Transverse colon (tissue), 4 donors: ENCODE data around the gene PDK2. TPM values are rescaled to one million over a fixed set of nuclear protein-coding genes. Genes with fewer than 3 reads are reported as not detected.

ENCODE experiments used
- DNase-seq: peaks from one replicate; pipeline ENCODE4 v3.0.0-alpha.2; 2019
- H3K27ac ChIP-seq, 4 donors: fragments of 200-600 bp; sonication (generic); 2 replicates each; pipeline ENCODE4 v1.5.1; 2016 to 2018; ENCODE audit warnings: inconsistent platforms in 4 of 4
- H3K27me3 ChIP-seq: fragments of 200-600 bp; sonication (generic); 2 replicates; pipeline ENCODE4 v1.5.1; 2017; ENCODE audit warnings: inconsistent platforms
- H3K36me3 ChIP-seq, 4 donors: fragments of 200-600 bp; sonication (generic); 2 replicates each; pipeline ENCODE4 v1.5.1; 2017 to 2019; ENCODE audit warnings: inconsistent platforms in 4 of 4
- H3K4me1 ChIP-seq, 4 donors: fragments of 200-600 bp; sonication (generic); 2 replicates each; pipeline ENCODE4 v1.5.1; 2017 to 2020; ENCODE audit warnings: inconsistent platforms in 4 of 4
- H3K4me3 ChIP-seq, 4 donors: fragments of 200-600 bp; sonication (generic); 1 replicate in 1 of 4; 2 replicates in 3 of 4; pipeline versions ENCODE4 v1.5.1 to v1.6.1; 2017 to 2019; ENCODE audit warnings: inconsistent platforms in 4 of 4
- H3K9me3 ChIP-seq, 2 donors: fragments of 200-600 bp; sonication (generic); 2 replicates each; pipeline ENCODE4 v1.5.1; 2017 to 2019; ENCODE audit warnings: inconsistent platforms in 2 of 2
- EP300 ChIP-seq: sonication (generic); formaldehyde crosslinking; IDR thresholded peaks from one replicate; pipeline ENCODE4 v1.6.1; 2017; ENCODE audit warnings: antibody characterized with exemption, low read depth
- POLR2A ChIP-seq: fragments of 450-650 bp; IDR thresholded peaks from one replicate; pipeline ENCODE4 v1.6.1; 2016; ENCODE audit warnings: antibody characterized with exemption, mild to moderate bottlenecking, moderate library complexity
- POLR2AphosphoS5 ChIP-seq, 3 donors: sonication (generic); formaldehyde crosslinking; IDR thresholded peaks; one replicate each; pipeline ENCODE4 v1.6.1; 2016; ENCODE audit warnings: antibody characterized with exemption in 3 of 3
- WGBS, 2 donors: methylation state at CpG; one replicate each; pipeline ENCODE4 v1.1.5; 2018; ENCODE audit warnings: low coverage in 1 of 2; 5-methylcytosine and 5-hydroxymethylcytosine counted together
- in situ Hi-C, 4 donors: fragments of 200-750 bp; cut with MboI; loops; one replicate each; pipeline versions ENCODE4 v1.15.0 to v1.15.1; 2017; ENCODE audit warnings: low sequenced_read_pairs in 3 of 4, low pct_ligation_motif_present in 1 of 4, low pct_unique_long_range_greater_than_20kb in 1 of 4
- intact Hi-C: fragments of 100-400 bp; cut with DNase I; formaldehyde crosslinking; loops from one replicate; pipeline ENCODE4 v1.15.1; 2023; ENCODE audit warnings: low total_unique reads
- total RNA-seq, 4 donors: library from RNA; depleted of rRNA; stranded (reverse); fragments of >200 nt; gene quantifications; one replicate each; pipeline ENCODE4 v1.1.0, GENCODE V29; 2016
- TF ChIP-seq, protein P1 (sequence below), 5 experiments: fragments of 200-600 bp in 3 of 5; fragments of 450-650 bp in 2 of 5; sonication (generic) in 3 of 5; IDR thresholded peaks; 1 replicate in 2 of 5; 2 replicates in 3 of 5; pipeline ENCODE4 v1.5.1; 2016 to 2017; ENCODE audit warnings: antibody characterized with exemption in 5 of 5, inconsistent platforms in 3 of 5, mild to moderate bottlenecking in 2 of 5, moderate library complexity in 1 of 5

PDK2 gene
- total RNA-seq, 4 donors from 2014 or later, result 84.6 to 292 (median 136) TPM

- no peaks in the 10 kb centered on the region for H3K36me3 ChIP-seq
- whole genome bisulfite sequencing, 2 donors, result 81% methylated on average over 25 of the region's 25 CpGs; no CpG with 5 or more reads in 1 of the 2 donors
- in situ Hi-C loops, result loop anchor here in 3 of 4 donors (5.0 to 10.0 kb wide), 2 partner anchors 62 to 64 kb away; no protein-coding TSS in a partner anchor
Observed at GRCh38 chr17:50088952-50089825, 6.0 kb upstream of the PDK2 start.

GRCh38 chr17:50090071-50090470, 5.1 kb upstream of the PDK2 start:
- TF ChIP-seq EP300 (no peak), POLR2A (no peak), POLR2AphosphoS5 (IDR thresholded peaks at IDR 0.05) (no peak)
- TF ChIP-seq, protein P1, sequence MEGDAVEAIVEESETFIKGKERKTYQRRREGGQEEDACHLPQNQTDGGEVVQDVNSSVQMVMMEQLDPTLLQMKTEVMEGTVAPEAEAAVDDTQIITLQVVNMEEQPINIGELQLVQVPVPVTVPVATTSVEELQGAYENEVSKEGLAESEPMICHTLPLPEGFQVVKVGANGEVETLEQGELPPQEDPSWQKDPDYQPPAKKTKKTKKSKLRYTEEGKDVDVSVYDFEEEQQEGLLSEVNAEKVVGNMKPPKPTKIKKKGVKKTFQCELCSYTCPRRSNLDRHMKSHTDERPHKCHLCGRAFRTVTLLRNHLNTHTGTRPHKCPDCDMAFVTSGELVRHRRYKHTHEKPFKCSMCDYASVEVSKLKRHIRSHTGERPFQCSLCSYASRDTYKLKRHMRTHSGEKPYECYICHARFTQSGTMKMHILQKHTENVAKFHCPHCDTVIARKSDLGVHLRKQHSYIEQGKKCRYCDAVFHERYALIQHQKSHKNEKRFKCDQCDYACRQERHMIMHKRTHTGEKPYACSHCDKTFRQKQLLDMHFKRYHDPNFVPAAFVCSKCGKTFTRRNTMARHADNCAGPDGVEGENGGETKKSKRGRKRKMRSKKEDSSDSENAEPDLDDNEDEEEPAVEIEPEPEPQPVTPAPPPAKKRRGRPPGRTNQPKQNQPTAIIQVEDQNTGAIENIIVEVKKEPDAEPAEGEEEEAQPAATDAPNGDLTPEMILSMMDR (IDR thresholded peaks at IDR 0.05), result no peak
- WGBS, 2 donors, result 83% methylated on average over 6 of the region's 6 CpGs; no CpG with 5 or more reads in 1 of the 2 donors
- H3K27me3 ChIP-seq, result no peaks in the 10 kb centered on the region
- no peaks in the 10 kb centered on the region for H3K36me3 ChIP-seq
- peaks cover 0 to 3% (median 0%) of the 10 kb centered on the region in 4 donors for H3K4me1 ChIP-seq
- no peaks in the 10 kb centered on the region for H3K9me3 ChIP-seq
- no peak overlapping the region for H3K4me3 ChIP-seq
- H3K27ac ChIP-seq, result no peak overlapping the region
- in situ Hi-C loops (loop anchor here in 1 of 4 donors (5.0 kb wide), 1 partner anchor 63 kb away; no protein-coding TSS in a partner anchor), intact Hi-C loops (loop anchor here (10.0 kb wide), 1 partner anchor 205 kb away; no protein-coding TSS in a partner anchor)
- no peak for DNase-seq

More at GRCh38 chr17:50088952-50089825, 6.0 kb upstream of the PDK2 start:
- no peaks in the 10 kb centered on the region for H3K9me3 ChIP-seq
- intact Hi-C loops, result no loop called here
- peaks cover 0 to 3% (median 0%) of the 10 kb centered on the region in 4 donors for H3K4me1 ChIP-seq
- no peak overlapping the region for H3K4me3 ChIP-seq
- no peaks in the 10 kb centered on the region for H3K27me3 ChIP-seq
- TF ChIP-seq POLR2AphosphoS5 (IDR thresholded peaks at IDR 0.05) (no peak), POLR2A (no peak), EP300 (no peak)
- TF ChIP-seq, protein P1 (IDR thresholded peaks at IDR 0.05), result no peak
- no peak for DNase-seq
- H3K27ac ChIP-seq, result no peak overlapping the region

DNA sequence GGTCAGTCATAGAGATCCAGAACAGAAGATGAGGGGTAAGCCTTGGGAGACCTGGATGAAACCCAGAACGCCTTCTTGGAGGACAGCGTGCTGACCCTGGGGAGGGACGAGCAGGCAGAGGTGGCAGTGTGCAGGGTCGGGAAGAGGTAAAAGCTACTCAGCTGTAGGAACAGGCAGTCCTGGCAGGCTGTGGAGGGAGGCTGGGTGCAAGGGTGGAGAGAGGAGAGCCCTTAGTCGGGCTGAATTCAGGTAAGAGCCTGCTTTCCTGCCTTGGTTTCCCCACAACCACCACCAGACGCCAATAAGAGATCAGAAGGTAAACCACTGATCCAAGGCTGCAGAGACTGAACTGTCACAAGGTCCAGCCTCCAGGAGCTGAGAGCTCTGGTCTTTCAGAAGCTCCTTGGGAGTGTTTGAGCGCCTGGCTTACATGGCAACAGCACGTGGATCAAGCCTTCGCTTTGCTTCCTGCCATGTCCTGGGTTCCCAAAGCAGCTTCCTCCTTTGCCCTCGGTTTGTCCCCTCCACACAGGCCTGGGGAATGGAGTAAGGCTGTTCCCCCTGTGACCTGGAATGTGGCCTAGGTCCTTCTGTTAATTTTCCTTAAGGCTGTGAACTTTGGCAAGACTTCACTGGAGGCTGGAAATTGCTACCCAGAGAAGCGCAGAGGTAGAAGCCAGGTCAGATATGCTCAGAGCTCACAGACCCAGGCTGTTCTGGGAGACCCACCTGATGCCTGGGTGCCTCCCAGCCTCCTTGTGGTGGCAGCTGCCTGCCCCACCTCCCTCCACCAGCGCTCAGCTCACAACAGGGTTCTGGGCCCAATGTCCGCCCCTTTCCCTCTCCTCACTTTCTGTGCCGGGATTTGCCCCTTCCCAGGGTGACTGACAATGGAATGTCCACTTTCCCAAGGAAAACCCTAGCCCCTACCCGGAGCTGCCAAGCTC, 3.9 kb upstream of the PDK2 start:
- peaks cover 0 to 8% (median 7%) of the 10 kb centered on the region in 4 donors for H3K4me1 ChIP-seq
- TF ChIP-seq POLR2AphosphoS5 (IDR thresholded peaks at IDR 0.05), result no peak
- TF ChIP-seq, protein P1 (IDR thresholded peaks at IDR 0.05), result no peak
- no peak for TF ChIP-seq EP300
- no peak for TF ChIP-seq POLR2A
- in situ Hi-C loops (loop anchor here in 1 of 4 donors (5.0 kb wide), 1 partner anchor 64 kb away; no protein-coding TSS in a partner anchor), intact Hi-C loops (loop anchor here (10.0 kb wide), 1 partner anchor 204 kb away; no protein-coding TSS in a partner anchor)
- no peaks in the 10 kb centered on the region for H3K27me3 ChIP-seq
- H3K4me3 ChIP-seq, result no peak overlapping the region
- H3K27ac ChIP-seq, result no peak overlapping the region
- no peaks in the 10 kb centered on the region for H3K36me3 ChIP-seq
- no peaks in the 10 kb centered on the region for H3K9me3 ChIP-seq
- no peak for DNase-seq
- WGBS, 2 donors, result 78 to 90% methylated on average over 2 to 15 of the region's 15 CpGs
